Neural cell (in vitro differentiated cells): Measurements from ENCODE around the gene IQCH. TPM values are rescaled to one million over a fixed set of nuclear protein-coding genes. Genes with fewer than 3 reads are reported as not detected.

Experiments
- H2AFZ ChIP-seq: fragments of 200-600, 300-800 bp; sonication (generic), shearing (Covaris generic); 2 replicates; pipeline ENCODE4 v1.6.0; 2014; ENCODE audit warnings: low read depth, mild to moderate bottlenecking, antibody characterized with exemption, low read length, moderate library complexity
- H3F3A ChIP-seq: fragments of 200-600 bp; shearing (Covaris generic); 2 replicates; pipeline ENCODE4 v1.6.1; 2016; ENCODE audit warnings: mild to moderate bottlenecking, moderate library complexity, mixed read lengths, antibody characterized with exemption, low read length; ENCODE audit not compliant: insufficient read depth, poor library complexity, severe bottlenecking
- H3K27ac ChIP-seq: fragments of 200-600, 300-800 bp; sonication (generic), shearing (Covaris generic); 2 replicates; pipeline ENCODE4 v1.5.1; 2014; ENCODE audit warnings: mild to moderate bottlenecking, low read length, moderate library complexity
- H3K27me3 ChIP-seq: fragments of 300-800, 200-600 bp; sonication (generic), shearing (Covaris generic); 2 replicates; pipeline ENCODE4 v1.6.0; 2014; ENCODE audit warnings: mild to moderate bottlenecking, low read depth, low read length, moderate library complexity; ENCODE audit not compliant: insufficient read depth
- H3K36me3 ChIP-seq: fragments of 300-800, 200-600 bp; sonication (generic), shearing (Covaris generic); 2 replicates; pipeline ENCODE4 v1.5.1; 2014; ENCODE audit warnings: mild to moderate bottlenecking, antibody characterized with exemption, low read length, moderate library complexity; ENCODE audit not compliant: insufficient read depth
- H3K4me2 ChIP-seq: fragments of 300-800, 200-600 bp; sonication (generic), shearing (Covaris generic); 2 replicates; pipeline ENCODE4 v1.6.0; 2014; ENCODE audit warnings: mild to moderate bottlenecking, low read length
- H3K4me3 ChIP-seq: fragments of 300-800, 200-600 bp; sonication (generic), shearing (Covaris generic); 2 replicates; pipeline ENCODE4 v1.5.1; 2014; ENCODE audit warnings: mild to moderate bottlenecking, low read length, moderate library complexity
- H3K79me2 ChIP-seq: fragments of 200-600 bp; shearing (Covaris generic); replicated peaks from 2 replicates; pipeline ENCODE4 v1.6.0; 2014; ENCODE audit warnings: mild to moderate bottlenecking, low read length, moderate library complexity; ENCODE audit not compliant: insufficient read depth
- H3K9ac ChIP-seq: fragments of 300-800, 200-600 bp; sonication (generic), shearing (Covaris generic); 2 replicates; pipeline ENCODE4 v1.6.1; 2016; ENCODE audit warnings: mild to moderate bottlenecking, low read length, mixed read lengths
- H3K9me2 ChIP-seq: fragments of 200-600 bp; shearing (Covaris generic); 2 replicates; pipeline ENCODE4 v1.6.1; 2016; ENCODE audit warnings: mild to moderate bottlenecking, low read length, mixed read lengths; ENCODE audit not compliant: insufficient read depth
- H3K9me3 ChIP-seq: fragments of 200-600, 300-800 bp; sonication (generic), shearing (Covaris generic); 2 replicates; pipeline ENCODE4 v1.6.1; 2016; ENCODE audit warnings: mild to moderate bottlenecking, mixed run types, low read length, moderate library complexity, mixed read lengths
- H4K20me1 ChIP-seq: fragments of 200-600 bp; shearing (Covaris generic); 2 replicates; pipeline ENCODE4 v1.6.1; 2016; ENCODE audit warnings: mild to moderate bottlenecking, mixed run types; ENCODE audit not compliant: insufficient read depth
- CTCF ChIP-seq: fragments of 450-650 bp; IDR thresholded peaks from 2 replicates; pipeline ENCODE4 v1.5.1; 2014; ENCODE audit warnings: antibody characterized with exemption, mild to moderate bottlenecking, moderate library complexity; ENCODE audit not compliant: poor library complexity, severe bottlenecking
- EP300 ChIP-seq: fragments of 450-650 bp; conservative IDR thresholded peaks from 2 replicates; pipeline ENCODE4 v1.6.1; 2014; ENCODE audit warnings: antibody characterized with exemption, mild to moderate bottlenecking, moderate library complexity; ENCODE audit not compliant: poor library complexity, severe bottlenecking
- EZH2 ChIP-seq: fragments of 200-600, 300-800 bp; shearing (Covaris generic), sonication (generic); IDR thresholded peaks from 2 replicates; pipeline ENCODE4 v1.6.1; 2014; ENCODE audit warnings: antibody characterized with exemption, low read length, borderline replicate concordance, mild to moderate bottlenecking; ENCODE audit not compliant: insufficient read depth, poor library complexity, severe bottlenecking
- MXI1 ChIP-seq: fragments of 450-650 bp; conservative IDR thresholded peaks from 2 replicates; pipeline ENCODE4 v1.6.1; 2014; ENCODE audit warnings: antibody characterized with exemption, mild to moderate bottlenecking; ENCODE audit not compliant: poor library complexity, severe bottlenecking
- POLR2AphosphoS5 ChIP-seq: IDR thresholded peaks from 2 replicates; pipeline ENCODE4 v1.6.1; 2012
- RAD21 ChIP-seq: fragments of 450-650 bp; conservative IDR thresholded peaks from 2 replicates; pipeline ENCODE4 v1.6.1; 2014; ENCODE audit warnings: antibody characterized with exemption, mild to moderate bottlenecking, moderate library complexity
- REST ChIP-seq: IDR thresholded peaks from 2 replicates; pipeline ENCODE4 v1.6.1; 2012; ENCODE audit warnings: borderline replicate concordance
- SMC3 ChIP-seq: fragments of 450-650 bp; conservative IDR thresholded peaks from 2 replicates; pipeline ENCODE4 v1.6.1; 2014; ENCODE audit warnings: antibody characterized with exemption, mild to moderate bottlenecking, moderate library complexity; ENCODE audit not compliant: poor library complexity
- TAF1 ChIP-seq: IDR thresholded peaks from 2 replicates; pipeline ENCODE4 v1.6.1; 2012; ENCODE audit warnings: low read depth
- polyA plus RNA-seq: library from polyadenylated mRNA; depleted of rRNA; stranded (reverse); fragments of >200 nt; gene quantifications from 2 replicates; pipeline ENCODE4 v1.2.3, GENCODE V29; 2014

IQCH gene
- polyA plus RNA-seq, 1 donor from 2014 or later = 2.8 TPM

- Histone ChIP-seq H3F3A (no peaks in the 10 kb centered on the region), H3K9me2 (no peaks in the 10 kb centered on the region), H3K27me3 (no peaks in the 10 kb centered on the region), H3K79me2 (no peaks in the 10 kb centered on the region), H3K4me2 (no peak overlapping the region), H3K9me3 (no peaks in the 10 kb centered on the region), H4K20me1 (no peaks in the 10 kb centered on the region), H3K9ac (no peak overlapping the region), H2AFZ (no peak overlapping the region), H3K27ac (no peak overlapping the region), H3K4me3 (no peak overlapping the region), H3K36me3 (no peaks in the 10 kb centered on the region)
- TF ChIP-seq CTCF (no peak), SMC3 (no peak), EZH2 (no peak), MXI1 (no peak), EP300 (no peak), TAF1 (no peak), RAD21 (no peak), POLR2AphosphoS5 (no peak), REST (no peak)
Measured at GRCh38 chr15:67389975-67390374, 135.4 kb downstream of the IQCH start.

GRCh38 chr15:67394873-67395639 is 140.5 kb downstream of the IQCH start:
- Histone ChIP-seq H3K27ac (no peak overlapping the region), H3F3A (no peaks in the 10 kb centered on the region), H3K79me2 (no peaks in the 10 kb centered on the region), H3K27me3 (no peaks in the 10 kb centered on the region), H3K36me3 (no peaks in the 10 kb centered on the region), H4K20me1 (no peaks in the 10 kb centered on the region), H3K9me3 (no peaks in the 10 kb centered on the region), H2AFZ (no peak overlapping the region), H3K4me2 (no peak overlapping the region), H3K4me3 (no peak overlapping the region), H3K9ac (no peak overlapping the region), H3K9me2 (no peaks in the 10 kb centered on the region)
- TF ChIP-seq RAD21 = no peak
- no peak for TF ChIP-seq EP300
- no peak for TF ChIP-seq CTCF
